Medulla oblongata (tissue), 1 donor: ENCODE data around the gene CATSPERE.
"Not testable (repeated sequence)": the region's sequence is repeated elsewhere in the genome, so short reads cannot be mapped to it uniquely, and the experiment has no call there.

Experiments
- DNase-seq: peaks from one replicate; pipeline ENCODE4 v3.0.0-alpha.2; 2015; ENCODE audit errors: extremely low spot score

CATSPERE gene

GRCh38 chr1:244628789-244629188, 167.7 kb downstream of the CATSPERE start:
- DNase-seq = no peak

GRCh38 chr1:244633140-244633539, 172.1 kb downstream of the CATSPERE start:
- no peak for DNase-seq

GRCh38 chr1:244634546-244634945, 173.5 kb downstream of the CATSPERE start:
- DNase-seq = no peak

GRCh38 chr1:244636488-244637259, 175.6 kb downstream of the CATSPERE start:
- DNase-seq = no peak

GRCh38 chr1:244639561-244639960, 178.5 kb downstream of the CATSPERE start:
- DNase-seq = no peak

- DNase-seq = no peak
Measured at GRCh38 chr1:244640917-244641316, 179.8 kb downstream of the CATSPERE start.

- no peak for DNase-seq
Measured at GRCh38 chr1:244642526-244642925, 181.5 kb downstream of the CATSPERE start.

GRCh38 chr1:244642988-244643387, 181.9 kb downstream of the CATSPERE start:
- no peak for DNase-seq

GRCh38 chr1:244645414-244645813, 184.3 kb downstream of the CATSPERE start:
- no peak for DNase-seq

- no peak for DNase-seq
Measured at GRCh38 chr1:244645890-244646289, 184.8 kb downstream of the CATSPERE start.

GRCh38 chr1:244647819-244648218, 186.7 kb downstream of the CATSPERE start:
- no peak for DNase-seq

- no peak for DNase-seq
Measured at GRCh38 chr1:244651956-244652622, 191.0 kb downstream of the CATSPERE start.

- DNase-seq = peak; percentile 100
Measured at GRCh38 chr1:244652623-244653438, 191.8 kb downstream of the CATSPERE start, which contains the start of gene DESI2. DESI2 (plus strand) TSS chr1:244653126; CDS start chr1:244653314, 188 bp downstream.

- peak; percentile 41 for DNase-seq
Measured at GRCh38 chr1:244653439-244654107, 192.5 kb downstream of the CATSPERE start.

- DNase-seq = peak; percentile 37
Measured at GRCh38 chr1:244654108-244655038, 193.3 kb downstream of the CATSPERE start.

GRCh38 chr1:244655186-244655585, 194.1 kb downstream of the CATSPERE start:
- DNase-seq = no peak

- no peak for DNase-seq
Measured at GRCh38 chr1:244657421-244657820, 196.3 kb downstream of the CATSPERE start.

GRCh38 chr1:244659694-244660093, 198.6 kb downstream of the CATSPERE start:
- DNase-seq = no peak

- DNase-seq = no peak
Measured at GRCh38 chr1:244660595-244660994, 199.5 kb downstream of the CATSPERE start.

- not testable (repeated sequence) for DNase-seq
Measured at GRCh38 chr1:244661569-244662312, 200.7 kb downstream of the CATSPERE start.
